ENCODE measurements around the gene SPATA25.

SPATA25 gene

GRCh38 chr20:45863543-45864470, 23.6 kb downstream of the SPATA25 start:
- no peak for DNase-seq

DNA sequence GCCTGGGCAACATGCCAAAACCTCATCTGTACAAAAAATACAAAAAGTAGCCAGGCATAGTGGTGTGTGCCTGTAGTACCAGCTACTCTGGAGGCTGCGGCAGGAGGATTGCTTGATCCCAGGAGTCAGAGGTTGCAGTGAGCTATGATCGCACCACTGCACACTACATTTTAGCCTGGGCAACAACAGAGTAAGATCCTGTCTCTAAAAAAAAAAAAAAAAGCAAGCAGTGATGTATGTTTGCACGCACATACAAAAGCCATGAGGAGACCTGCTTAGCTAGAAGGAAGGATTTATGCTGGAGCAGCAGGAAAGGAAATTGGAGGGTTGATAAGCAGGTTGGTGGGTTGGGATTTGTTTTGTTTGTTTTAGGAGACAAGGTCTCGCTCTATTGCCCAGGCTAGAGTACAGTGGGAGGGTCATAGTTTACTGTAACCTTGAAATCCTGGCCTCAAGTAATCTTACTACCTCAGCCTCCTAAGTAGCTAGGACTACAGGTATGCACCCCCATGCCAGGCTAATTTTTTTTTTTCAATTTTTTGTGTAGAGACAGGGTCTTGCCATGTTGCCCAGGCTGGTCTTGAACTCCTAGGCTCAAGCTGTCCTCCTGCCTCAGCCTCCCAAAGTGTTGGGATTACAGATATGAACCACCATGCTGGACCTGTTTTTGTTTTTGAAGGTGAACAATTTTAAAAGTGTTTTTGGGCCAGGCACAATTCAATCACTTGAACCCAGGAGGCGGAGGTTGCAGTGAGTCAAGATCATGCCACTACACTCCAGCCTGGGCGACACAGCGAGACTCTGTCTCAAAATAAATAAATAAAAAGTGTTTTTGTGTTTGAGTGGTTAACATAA, 26.0 kb downstream of the SPATA25 start:
- DNase-seq = peak; percentile 6

DNA sequence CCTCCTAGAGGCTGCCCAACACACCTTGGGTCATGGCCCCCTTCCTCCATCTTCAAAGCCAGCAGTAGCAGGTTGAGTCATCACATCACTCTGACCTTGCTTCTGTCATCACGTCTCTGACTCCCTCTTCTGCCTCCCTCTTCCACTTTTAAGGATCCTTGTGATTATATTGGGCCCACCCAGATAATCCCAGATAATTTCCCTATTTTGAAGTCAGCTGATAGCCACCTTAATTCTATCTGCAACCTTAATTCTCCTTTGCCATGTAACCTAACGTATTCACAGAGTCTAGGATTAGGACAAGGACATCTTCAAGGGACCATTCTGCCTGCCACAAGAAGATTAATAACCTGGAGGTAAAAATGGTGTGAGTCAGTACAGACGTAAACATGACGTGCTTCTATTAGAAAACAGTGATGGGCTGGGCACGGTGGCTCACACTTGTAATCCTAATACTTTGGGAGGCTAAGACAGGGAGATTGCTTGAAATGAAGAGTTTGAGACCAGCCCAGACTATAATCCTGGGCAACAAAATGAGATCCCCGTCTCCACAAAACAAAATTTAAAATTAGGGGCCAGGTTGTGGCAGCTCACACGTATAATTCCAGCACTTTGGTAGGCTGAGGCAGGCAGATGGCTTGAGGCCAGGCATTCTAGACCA, 26.7 kb downstream of the SPATA25 start:
- no peak for DNase-seq

GRCh38 chr20:45859916-45860315, 27.5 kb downstream of the SPATA25 start:
- DNase-seq = no peak

GRCh38 chr20:45857882-45858216, 29.6 kb downstream of the SPATA25 start:
- peak; percentile 85 for DNase-seq

GRCh38 chr20:45857114-45857881, 30.1 kb downstream of the SPATA25 start, which contains the start of the genes ACOT8 and ZSWIM3:
Gene ACOT8 (minus strand): TSS chr20:45857392. CDS start chr20:45857315, 77 bp downstream.
Gene ZSWIM3 (plus strand): TSS chr20:45857614. CDS start chr20:45857826, 212 bp downstream.
- peak; percentile 99 for DNase-seq

DNA sequence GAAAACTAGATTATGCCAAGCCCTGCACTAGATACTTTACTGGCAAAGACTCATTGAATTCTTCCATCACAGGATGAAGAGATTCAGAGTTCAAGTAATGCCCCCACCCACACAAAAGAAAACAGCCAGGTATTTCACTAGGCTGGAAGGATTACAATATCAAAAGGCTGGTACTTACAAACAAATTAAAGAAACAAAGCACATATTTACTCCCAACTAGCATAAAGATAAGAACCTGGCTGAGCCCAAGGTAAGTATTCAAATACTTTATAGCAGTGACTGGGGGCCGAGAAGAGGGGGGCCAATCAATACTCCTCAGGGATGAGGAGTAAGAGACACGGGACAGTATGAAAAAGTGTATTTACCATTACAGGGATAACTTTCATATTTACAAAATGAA, 33.9 kb downstream of the SPATA25 start:
- no peak for DNase-seq

GRCh38 chr20:45852326-45852725, 35.1 kb downstream of the SPATA25 start:
- DNase-seq = peak; percentile 10

DNA sequence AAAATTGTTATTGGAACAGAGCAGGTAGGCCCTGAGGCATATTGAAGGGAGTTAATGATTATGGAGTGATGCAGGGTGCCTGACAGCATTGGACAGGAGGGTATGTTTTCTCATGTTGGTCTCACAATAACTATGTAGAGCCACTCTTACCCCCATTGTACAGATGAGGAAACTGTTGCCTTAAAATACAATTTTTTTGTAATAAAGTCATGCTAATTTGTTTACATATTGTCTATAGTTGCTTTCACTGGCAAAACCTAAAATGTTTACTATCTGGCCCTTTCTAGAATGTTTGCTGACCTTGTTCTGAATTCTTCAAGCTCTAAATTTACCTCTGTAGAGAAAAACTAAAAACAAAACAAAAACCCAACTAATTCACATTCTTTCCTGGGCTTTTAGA, 35.9 kb downstream of the SPATA25 start:
- no peak for DNase-seq

GRCh38 chr20:45850926-45851325, 36.5 kb downstream of the SPATA25 start:
- DNase-seq = peak; percentile 70

DNA sequence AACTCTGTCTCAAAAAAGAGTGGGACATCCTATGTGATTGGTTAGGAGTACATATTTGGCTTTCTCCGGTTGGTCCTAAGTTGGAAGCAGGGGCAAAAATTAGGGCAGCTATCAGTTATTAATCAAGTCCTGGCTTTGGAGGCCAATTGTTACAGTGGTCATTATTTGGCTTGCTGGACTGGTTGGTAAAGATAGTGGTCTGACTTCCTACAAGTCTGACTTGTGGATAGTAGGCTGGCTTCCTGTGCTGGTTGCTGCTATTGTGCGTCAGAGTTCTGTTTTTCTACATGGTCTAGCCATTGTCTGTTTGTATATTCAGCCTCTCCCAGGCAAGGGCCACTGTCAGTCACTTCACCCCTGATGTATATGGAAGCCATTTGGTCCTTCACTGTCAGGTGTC, 37.2 kb downstream of the SPATA25 start:
- no peak for DNase-seq

DNA sequence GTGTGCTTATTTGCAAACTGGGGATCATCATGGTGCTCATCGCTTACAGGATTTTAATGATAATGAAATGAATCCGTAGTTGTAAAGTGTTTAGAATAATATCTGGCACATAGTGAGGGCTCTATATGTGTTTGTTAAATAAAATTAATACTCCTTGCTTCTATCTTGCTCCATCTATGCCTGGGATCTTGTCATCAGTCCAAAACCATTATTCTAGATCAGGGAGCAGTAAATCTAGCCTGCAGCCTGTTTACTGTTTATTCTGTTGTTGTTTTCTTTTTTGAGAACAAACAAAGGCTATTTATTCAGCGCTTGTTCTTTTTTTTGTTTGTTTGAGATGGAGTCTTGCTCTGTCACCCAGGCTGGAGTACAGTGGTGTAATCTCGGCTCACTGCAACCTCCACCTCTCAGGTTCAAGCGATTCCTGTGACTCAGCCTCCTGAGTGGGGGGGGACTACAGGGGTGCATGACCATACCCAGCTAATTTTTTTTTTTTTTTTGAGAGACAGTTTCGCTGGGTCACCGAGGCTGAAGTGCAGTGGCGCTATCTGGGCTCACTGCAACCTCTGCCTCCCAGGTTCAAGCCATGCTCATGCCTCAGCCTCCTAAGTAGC, 38.3 kb downstream of the SPATA25 start:
- no peak for DNase-seq

- DNase-seq = no peak
Measured at GRCh38 chr20:45848421-45848820, 39.0 kb downstream of the SPATA25 start.

- DNase-seq = no peak
Measured at GRCh38 chr20:45845452-45845851, 42.0 kb downstream of the SPATA25 start.

- DNase-seq = no peak
Measured at GRCh38 chr20:45843506-45843905, 43.9 kb downstream of the SPATA25 start.

- no peak for DNase-seq
Measured at GRCh38 chr20:45842169-45842812, 45.1 kb downstream of the SPATA25 start.

GRCh38 chr20:45841407-45842129, 45.9 kb downstream of the SPATA25 start:
- no peak for DNase-seq

- DNase-seq = no peak
Measured at GRCh38 chr20:45840700-45841198, 46.7 kb downstream of the SPATA25 start.

GRCh38 chr20:45836841-45837240, 50.6 kb downstream of the SPATA25 start:
- peak; percentile 52 for DNase-seq
